ENCODE data around the gene TUBA4B. TPM values are rescaled to one million over a fixed set of nuclear protein-coding genes. Genes with fewer than 3 reads are reported as not detected.

Gene TUBA4B
- total and polyA plus RNA-seq, 9 donors, result 0.04 to 0.56 (median 0.17) TPM; not detected in 2

GRCh38 chr2:219218217-219218731 lies 34.8 kb upstream of the TUBA4B start:
- Histone ChIP-seq H3K4me1 (ENCODE audit: control insufficient read depth, insufficient read depth, low read length) (peaks cover 52% of the 10 kb centered on the region), H3K9me3 (replicated peaks; ENCODE audit: control insufficient read depth, low read depth, low read length) (no peaks in the 10 kb centered on the region), H3K27me3 (ENCODE audit: control insufficient read depth, insufficient read depth, low read length) (no peaks in the 10 kb centered on the region), H3K27ac (ENCODE audit: low read length) (peak overlapping the region; percentile 98), H3K4me3 (ENCODE audit: low read length) (peak overlapping the region; percentile 67), H3K36me3 (ENCODE audit: control insufficient read depth, insufficient read depth, low read length) (peaks cover 69% of the 10 kb centered on the region)
- peak; percentile 79 for DNase-seq
- WGBS (ENCODE audit: insufficient coverage), result under 1% methylated on average over 37 of the region's 37 CpGs

GRCh38 chr2:219218732-219219701 lies 34.0 kb upstream of the TUBA4B start, which contains the start of gene ABCB6:
TSS of gene ABCB6 (minus strand) at chr2:219218958. CDS start at chr2:219218673, 285 bp downstream.
- Histone ChIP-seq H3K36me3 (ENCODE audit: control insufficient read depth, insufficient read depth, low read length) (peaks cover 69% of the 10 kb centered on the region), H3K27me3 (ENCODE audit: control insufficient read depth, insufficient read depth, low read length) (no peaks in the 10 kb centered on the region), H3K4me1 (ENCODE audit: control insufficient read depth, insufficient read depth, low read length) (peaks cover 52% of the 10 kb centered on the region), H3K27ac (ENCODE audit: low read length) (peak within 1 kb of the TSS; percentile 98), H3K9me3 (replicated peaks; ENCODE audit: control insufficient read depth, low read depth, low read length) (no peaks in the 10 kb centered on the region), H3K4me3 (ENCODE audit: low read length) (peak within 1 kb of the TSS; percentile 67)
- 2% methylated on average over 51 of the region's 71 CpGs for WGBS (ENCODE audit: insufficient coverage)
- DNase-seq, result peak; percentile 99

DNA sequence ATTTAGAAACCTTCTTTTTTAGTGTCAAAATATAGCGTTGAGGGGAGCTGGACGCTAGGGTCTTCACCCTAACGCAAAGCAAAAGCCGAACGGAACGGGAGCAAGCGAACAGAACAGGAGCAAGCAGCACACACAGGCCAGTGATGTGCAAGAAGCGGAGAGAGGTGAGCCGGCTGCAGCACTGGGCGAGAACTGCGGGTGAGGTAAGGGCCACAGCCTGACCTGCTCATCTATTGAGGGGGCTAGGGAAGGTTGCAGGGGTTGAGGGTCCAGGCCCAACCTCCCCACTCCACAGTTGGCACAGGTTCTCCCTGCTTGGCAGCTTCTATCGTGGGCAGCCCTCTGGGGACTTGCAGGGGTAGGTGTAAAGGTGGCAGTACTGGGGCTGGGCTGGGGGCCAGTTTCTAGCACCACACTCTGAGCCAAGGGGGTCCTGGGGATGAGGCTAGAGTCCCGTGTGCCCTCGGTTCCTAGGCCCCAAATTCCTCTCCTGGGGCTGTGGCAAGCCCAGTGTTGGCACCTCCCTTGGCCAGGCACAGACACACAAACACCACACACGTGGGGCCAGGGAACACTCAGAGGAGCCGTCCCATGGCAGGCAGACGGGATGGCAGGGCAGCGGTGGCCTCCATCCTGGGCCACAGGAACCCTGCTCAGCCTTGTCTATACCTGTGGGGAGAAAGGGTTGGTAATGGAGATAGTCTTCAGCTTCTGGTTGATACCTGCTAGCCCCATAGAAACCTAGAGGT lies 33.1 kb upstream of the TUBA4B start:
- H3K36me3 ChIP-seq (ENCODE audit: control insufficient read depth, insufficient read depth, low read length), result peaks cover 69% of the 10 kb centered on the region
- no peaks in the 10 kb centered on the region for H3K27me3 ChIP-seq (ENCODE audit: control insufficient read depth, insufficient read depth, low read length)
- DNase-seq, result no peak
- no peak overlapping the region for H3K4me3 ChIP-seq (ENCODE audit: low read length)
- H3K27ac ChIP-seq (ENCODE audit: low read length), result peak overlapping the region; percentile 98
- 81% methylated on average over 14 of the region's 18 CpGs for WGBS (ENCODE audit: insufficient coverage)
- peaks cover 52% of the 10 kb centered on the region for H3K4me1 ChIP-seq (ENCODE audit: control insufficient read depth, insufficient read depth, low read length)
- H3K9me3 ChIP-seq (replicated peaks; ENCODE audit: control insufficient read depth, low read depth, low read length), result no peaks in the 10 kb centered on the region

DNA sequence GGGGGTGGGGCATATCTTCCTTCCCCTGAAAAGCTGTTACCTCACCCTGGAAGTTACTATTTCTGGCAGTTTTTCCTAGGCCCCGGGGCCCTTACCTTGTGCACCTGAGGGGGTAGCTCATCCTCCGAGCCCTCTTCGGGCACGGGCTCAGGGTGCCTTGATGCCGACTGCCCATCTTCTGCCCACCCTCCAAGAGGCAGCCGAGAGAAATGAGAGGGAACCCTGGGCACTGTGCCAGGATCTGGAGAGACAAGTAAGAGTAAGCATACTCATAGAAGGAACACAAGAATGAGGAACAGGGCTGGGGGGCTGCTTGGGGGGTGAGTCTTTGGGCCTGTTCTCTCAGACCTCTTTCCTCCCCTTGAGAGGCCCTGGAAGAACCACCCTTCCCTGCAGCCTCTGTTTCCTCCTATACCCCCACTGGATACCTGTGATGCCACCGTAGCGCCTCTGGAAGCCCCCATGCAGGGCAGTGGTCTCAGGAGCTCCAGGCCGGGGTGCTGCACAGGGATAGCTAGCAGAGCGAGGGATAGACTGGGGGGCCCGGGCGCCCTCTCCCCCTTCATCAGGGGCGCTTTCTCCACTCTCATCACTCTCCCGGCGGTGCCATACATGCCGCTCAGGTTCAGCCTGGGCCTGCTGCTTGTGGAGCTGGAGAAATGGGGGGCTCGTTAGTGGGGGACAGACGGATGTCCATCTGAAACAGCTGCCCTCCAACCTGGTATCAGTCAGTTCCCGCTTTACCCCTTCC lies 32.2 kb upstream of the TUBA4B start:
- H3K4me3 ChIP-seq (ENCODE audit: low read length), result no peak overlapping the region
- no peaks in the 10 kb centered on the region for H3K9me3 ChIP-seq (replicated peaks; ENCODE audit: control insufficient read depth, low read depth, low read length)
- H3K27me3 ChIP-seq (ENCODE audit: control insufficient read depth, insufficient read depth, low read length), result no peaks in the 10 kb centered on the region
- WGBS (ENCODE audit: insufficient coverage), result 95% methylated on average over 7 of the region's 19 CpGs
- peak; percentile 27 for DNase-seq
- peaks cover 72% of the 10 kb centered on the region for H3K36me3 ChIP-seq (ENCODE audit: control insufficient read depth, insufficient read depth, low read length)
- peaks cover 52% of the 10 kb centered on the region for H3K4me1 ChIP-seq (ENCODE audit: control insufficient read depth, insufficient read depth, low read length)
- no peak overlapping the region for H3K27ac ChIP-seq (ENCODE audit: low read length)

GRCh38 chr2:219221957-219222518 lies 31.0 kb upstream of the TUBA4B start:
- WGBS (ENCODE audit: insufficient coverage), result 84% methylated on average over 10 of the region's 16 CpGs

GRCh38 chr2:219223831-219224610 lies 29.0 kb upstream of the TUBA4B start:
- Histone ChIP-seq H3K27ac (ENCODE audit: low read length) (no peak overlapping the region), H3K27me3 (ENCODE audit: control insufficient read depth, insufficient read depth, low read length) (no peaks in the 10 kb centered on the region), H3K9me3 (replicated peaks; ENCODE audit: control insufficient read depth, low read depth, low read length) (no peaks in the 10 kb centered on the region), H3K4me1 (ENCODE audit: control insufficient read depth, insufficient read depth, low read length) (peaks cover 43% of the 10 kb centered on the region), H3K4me3 (ENCODE audit: low read length) (no peak overlapping the region), H3K36me3 (ENCODE audit: control insufficient read depth, insufficient read depth, low read length) (peaks cover 70% of the 10 kb centered on the region)
- WGBS (ENCODE audit: insufficient coverage), result 93% methylated on average over 30 of the region's 31 CpGs
- no peak for DNase-seq

More at GRCh38 chr2:219221957-219222518, 31.0 kb upstream of the TUBA4B start:
- no peak overlapping the region for H3K27ac ChIP-seq (ENCODE audit: low read length)
- H3K4me3 ChIP-seq (ENCODE audit: low read length), result no peak overlapping the region
- peaks cover 46% of the 10 kb centered on the region for H3K4me1 ChIP-seq (ENCODE audit: control insufficient read depth, insufficient read depth, low read length)
- peak; percentile 48 for DNase-seq
- no peaks in the 10 kb centered on the region for H3K27me3 ChIP-seq (ENCODE audit: control insufficient read depth, insufficient read depth, low read length)
- H3K36me3 ChIP-seq (ENCODE audit: control insufficient read depth, insufficient read depth, low read length), result peaks cover 66% of the 10 kb centered on the region
- no peaks in the 10 kb centered on the region for H3K9me3 ChIP-seq (replicated peaks; ENCODE audit: control insufficient read depth, low read depth, low read length)

GRCh38 chr2:219225350-219225749 lies 27.7 kb upstream of the TUBA4B start:
- H3K36me3 ChIP-seq (ENCODE audit: control insufficient read depth, insufficient read depth, low read length), result peaks cover 62% of the 10 kb centered on the region
- 87% methylated on average over 3 of the region's 3 CpGs for WGBS (ENCODE audit: insufficient coverage)

GRCh38 chr2:219228041-219228910 lies 24.8 kb upstream of the TUBA4B start:
- H3K27ac ChIP-seq (ENCODE audit: low read length), result peak overlapping the region; percentile 79
- peaks cover 52% of the 10 kb centered on the region for H3K36me3 ChIP-seq (ENCODE audit: control insufficient read depth, insufficient read depth, low read length)
- peaks cover 21% of the 10 kb centered on the region for H3K4me1 ChIP-seq (ENCODE audit: control insufficient read depth, insufficient read depth, low read length)
- no peaks in the 10 kb centered on the region for H3K9me3 ChIP-seq (replicated peaks; ENCODE audit: control insufficient read depth, low read depth, low read length)
- H3K27me3 ChIP-seq (ENCODE audit: control insufficient read depth, insufficient read depth, low read length), result no peaks in the 10 kb centered on the region
- H3K4me3 ChIP-seq (ENCODE audit: low read length), result peak overlapping the region; percentile 85
- peak; percentile 38 for DNase-seq
- 45% methylated on average over 4 of the region's 7 CpGs for WGBS (ENCODE audit: insufficient coverage)

More at GRCh38 chr2:219225350-219225749, 27.7 kb upstream of the TUBA4B start:
- no peaks in the 10 kb centered on the region for H3K9me3 ChIP-seq (replicated peaks; ENCODE audit: control insufficient read depth, low read depth, low read length)
- DNase-seq, result no peak
- H3K27me3 ChIP-seq (ENCODE audit: control insufficient read depth, insufficient read depth, low read length), result no peaks in the 10 kb centered on the region
- peaks cover 35% of the 10 kb centered on the region for H3K4me1 ChIP-seq (ENCODE audit: control insufficient read depth, insufficient read depth, low read length)
- no peak overlapping the region for H3K4me3 ChIP-seq (ENCODE audit: low read length)
- H3K27ac ChIP-seq (ENCODE audit: low read length), result no peak overlapping the region

Data from muscle of leg (tissue), 11 donors.